Muscle layer of duodenum (tissue), 2 donors: ENCODE data around the gene GUCY1A1.

Experiments used
- H3K27ac ChIP-seq: one replicate; pipeline ENCODE4 v1.7.0; 2013; ENCODE audit warnings: mild to moderate bottlenecking, low read length
- H3K27me3 ChIP-seq: one replicate; pipeline ENCODE4 v1.7.0; 2013; ENCODE audit warnings: low read depth, mild to moderate bottlenecking, control low read depth, low read length
- H3K36me3 ChIP-seq, 2 donors: one replicate each; pipeline ENCODE4 v1.7.0; 2013; ENCODE audit warnings: low read length in 2 of 2, control low read depth in 1 of 2, mild to moderate bottlenecking in 1 of 2; ENCODE audit not compliant: insufficient read depth in 2 of 2, control insufficient read depth in 1 of 2
- H3K4me1 ChIP-seq, 2 donors: one replicate each; pipeline ENCODE4 v1.7.0; 2013; ENCODE audit warnings: low read length in 2 of 2, mild to moderate bottlenecking in 2 of 2, control low read depth in 1 of 2, moderate library complexity in 1 of 2; ENCODE audit not compliant: insufficient read depth in 2 of 2, control insufficient read depth in 1 of 2
- H3K4me3 ChIP-seq, 2 donors: one replicate each; pipeline ENCODE4 v1.7.0; 2013; ENCODE audit warnings: low read length in 2 of 2, low read depth in 1 of 2, mild to moderate bottlenecking in 1 of 2
- H3K9me3 ChIP-seq, 2 donors: one replicate each; pipeline ENCODE4 v1.7.0; 2013; ENCODE audit warnings: low read length in 2 of 2, control low read depth in 1 of 2, mild to moderate bottlenecking in 1 of 2; ENCODE audit not compliant: control insufficient read depth in 1 of 2
- donor health status: healthy.

The GUCY1A1 gene

GRCh38 chr4:155694100-155694785, 27.6 kb downstream of the GUCY1A1 start:
- Histone ChIP-seq H3K4me1 (peaks cover 4 to 16% of the 10 kb centered on the region in 2 donors), H3K27me3 (no peaks in the 10 kb centered on the region), H3K4me3 (no peak overlapping the region), H3K36me3 (no peaks in the 10 kb centered on the region), H3K9me3 (no peaks in the 10 kb centered on the region), H3K27ac (no peak overlapping the region)

GRCh38 chr4:155696226-155696625, 29.6 kb downstream of the GUCY1A1 start:
- H3K4me1 ChIP-seq: peaks cover 4 to 11% of the 10 kb centered on the region in 2 donors
- no peaks in the 10 kb centered on the region for H3K27me3 ChIP-seq
- H3K27ac ChIP-seq: no peak overlapping the region
- no peaks in the 10 kb centered on the region for H3K9me3 ChIP-seq
- no peak overlapping the region for H3K4me3 ChIP-seq
- no peaks in the 10 kb centered on the region for H3K36me3 ChIP-seq

GRCh38 chr4:155696726-155697125, 30.1 kb downstream of the GUCY1A1 start:
- Histone ChIP-seq H3K27me3 (no peaks in the 10 kb centered on the region), H3K36me3 (no peaks in the 10 kb centered on the region), H3K4me3 (no peak overlapping the region), H3K9me3 (no peaks in the 10 kb centered on the region), H3K4me1 (peaks cover 4 to 11% of the 10 kb centered on the region in 2 donors), H3K27ac (peak overlapping the region; percentile 24)

GRCh38 chr4:155701827-155702226, 35.2 kb downstream of the GUCY1A1 start:
- no peaks in the 10 kb centered on the region for H3K36me3 ChIP-seq
- H3K4me1 ChIP-seq: peaks cover 3 to 35% of the 10 kb centered on the region in 2 donors
- no peaks in the 10 kb centered on the region for H3K9me3 ChIP-seq
- H3K4me3 ChIP-seq: no peak overlapping the region
- H3K27me3 ChIP-seq: no peaks in the 10 kb centered on the region
- no peak overlapping the region for H3K27ac ChIP-seq

- peaks cover 3 to 29% of the 10 kb centered on the region in 2 donors for H3K4me1 ChIP-seq
- no peak overlapping the region for H3K4me3 ChIP-seq
- peaks cover 0 to 3% of the 10 kb centered on the region in 2 donors for H3K36me3 ChIP-seq
- H3K27me3 ChIP-seq: no peaks in the 10 kb centered on the region
- H3K27ac ChIP-seq: no peak overlapping the region
- no peaks in the 10 kb centered on the region for H3K9me3 ChIP-seq
Observed at GRCh38 chr4:155703486-155704247, 37.0 kb downstream of the GUCY1A1 start.

- Histone ChIP-seq H3K36me3 (peaks cover 0 to 3% of the 10 kb centered on the region in 2 donors), H3K4me3 (no peak overlapping the region), H3K4me1 (peaks cover 3 to 29% of the 10 kb centered on the region in 2 donors), H3K27me3 (no peaks in the 10 kb centered on the region), H3K9me3 (no peaks in the 10 kb centered on the region), H3K27ac (no peak overlapping the region)
Observed at GRCh38 chr4:155704841-155705404, 38.3 kb downstream of the GUCY1A1 start.

- H3K36me3 ChIP-seq: peaks cover 2 to 3% of the 10 kb centered on the region in 2 donors
- H3K4me1 ChIP-seq: peaks cover 3 to 29% of the 10 kb centered on the region in 2 donors
- H3K4me3 ChIP-seq: no peak overlapping the region
- no peaks in the 10 kb centered on the region for H3K27me3 ChIP-seq
- H3K9me3 ChIP-seq: no peaks in the 10 kb centered on the region
- H3K27ac ChIP-seq: no peak overlapping the region
Observed at GRCh38 chr4:155705664-155706063, 39.0 kb downstream of the GUCY1A1 start.

GRCh38 chr4:155706147-155706546, 39.5 kb downstream of the GUCY1A1 start:
- no peak overlapping the region for H3K27ac ChIP-seq

GRCh38 chr4:155707251-155707650, 40.6 kb downstream of the GUCY1A1 start:
- H3K9me3 ChIP-seq: no peaks in the 10 kb centered on the region
- no peak overlapping the region for H3K4me3 ChIP-seq
- no peaks in the 10 kb centered on the region for H3K27me3 ChIP-seq
- peaks cover 3 to 33% of the 10 kb centered on the region in 2 donors for H3K4me1 ChIP-seq
- peaks cover 3 to 6% of the 10 kb centered on the region in 2 donors for H3K36me3 ChIP-seq
- H3K27ac ChIP-seq: no peak overlapping the region

More at GRCh38 chr4:155706147-155706546, 39.5 kb downstream of the GUCY1A1 start:
- peaks cover 3 to 29% of the 10 kb centered on the region in 2 donors for H3K4me1 ChIP-seq
- H3K27me3 ChIP-seq: no peaks in the 10 kb centered on the region
- H3K4me3 ChIP-seq: no peak overlapping the region
- peaks cover 3 to 6% of the 10 kb centered on the region in 2 donors for H3K36me3 ChIP-seq
- no peaks in the 10 kb centered on the region for H3K9me3 ChIP-seq

- H3K4me3 ChIP-seq: no peak overlapping the region
- H3K27ac ChIP-seq: no peak overlapping the region
- peaks cover 3 to 28% of the 10 kb centered on the region in 2 donors for H3K4me1 ChIP-seq
- H3K36me3 ChIP-seq: peaks cover 3 to 17% of the 10 kb centered on the region in 2 donors
- no peaks in the 10 kb centered on the region for H3K9me3 ChIP-seq
- no peaks in the 10 kb centered on the region for H3K27me3 ChIP-seq
Observed at GRCh38 chr4:155708782-155709181, 42.1 kb downstream of the GUCY1A1 start.

- Histone ChIP-seq H3K4me1 (peaks cover 3 to 22% of the 10 kb centered on the region in 2 donors), H3K9me3 (no peaks in the 10 kb centered on the region), H3K36me3 (peaks cover 3 to 17% of the 10 kb centered on the region in 2 donors), H3K27ac (no peak overlapping the region), H3K4me3 (no peak overlapping the region), H3K27me3 (no peaks in the 10 kb centered on the region)
Observed at GRCh38 chr4:155709918-155710317, 43.3 kb downstream of the GUCY1A1 start.
